Measurements from ENCODE around the gene NLN. TPM values are rescaled to one million over a fixed set of nuclear protein-coding genes. Genes with fewer than 3 reads are reported as not detected.
"Not testable (repeated sequence)": the region's sequence is repeated elsewhere in the genome, so short reads cannot be mapped to it uniquely, and the experiment has no call there.

NLN gene
- total RNA-seq, 1 donor from 2014 or later, result 14.8 TPM

DNA sequence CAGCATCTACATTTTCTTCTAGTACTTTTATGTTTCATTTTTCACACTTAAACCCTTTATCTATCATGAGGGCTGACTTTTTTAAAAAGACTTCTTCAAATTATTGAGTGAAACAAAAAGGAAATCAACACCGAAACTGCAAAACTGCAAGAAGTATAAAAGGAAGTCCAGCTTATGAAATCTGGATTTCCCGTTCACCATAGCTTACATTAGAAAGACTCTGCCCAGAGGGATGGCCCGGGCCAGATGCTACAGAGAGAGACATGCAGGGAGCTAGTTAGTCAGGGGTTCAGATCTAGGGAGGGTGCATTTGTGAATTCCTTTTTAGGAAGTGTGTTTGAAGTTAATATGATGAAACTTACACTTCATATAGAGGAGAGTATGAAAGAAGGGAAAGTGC is 10.0 kb downstream of the NLN start:
- DNase-seq (ENCODE audit: low spot score), result not testable (repeated sequence)

DNA sequence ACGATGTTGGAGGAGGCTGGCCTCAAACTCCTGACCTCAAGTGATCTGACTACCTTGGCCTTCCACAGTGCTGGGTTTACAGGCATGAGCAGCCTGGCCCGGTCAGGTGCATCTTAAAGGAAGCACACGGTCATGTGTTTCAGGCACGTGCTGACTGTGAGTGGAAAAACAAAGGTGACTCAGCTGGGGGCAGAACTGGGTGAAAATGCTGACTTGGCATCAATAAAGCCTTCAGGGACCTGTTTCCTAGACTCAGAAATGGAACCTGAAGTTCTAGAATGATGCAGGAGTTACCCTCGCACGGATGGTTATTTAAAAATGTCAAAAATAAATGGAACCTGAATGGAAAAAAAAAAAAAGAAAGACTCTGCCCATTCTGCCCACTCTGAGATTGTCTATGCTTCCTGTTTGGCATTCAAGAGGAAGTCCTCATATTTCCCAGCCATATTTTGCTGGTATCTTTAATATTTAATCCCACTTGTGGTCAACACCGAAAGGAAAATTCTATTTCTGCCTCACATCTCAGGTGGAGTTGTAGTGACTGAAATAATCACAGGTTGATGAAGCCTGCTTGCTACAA is 12.3 kb downstream of the NLN start:
- not testable (repeated sequence) for DNase-seq (ENCODE audit: low spot score)

DNA sequence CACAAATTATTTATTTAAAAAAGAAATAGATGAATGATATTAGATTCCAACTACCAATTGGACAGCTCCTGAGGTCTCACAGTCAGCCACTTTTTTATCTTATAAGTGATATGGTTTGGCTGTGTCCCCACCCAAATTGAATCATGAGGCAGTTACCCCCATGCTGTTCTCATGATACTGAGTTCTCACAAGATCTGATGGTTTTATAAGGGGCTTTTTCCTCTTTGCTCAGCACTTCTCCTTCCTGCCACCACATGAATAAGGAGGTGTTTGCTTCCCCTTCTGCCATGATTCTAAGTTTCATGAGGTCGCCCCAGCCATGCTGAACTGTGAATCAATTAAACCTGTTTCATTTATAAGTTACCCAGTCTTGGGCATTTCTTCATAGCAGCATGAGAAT is 12.9 kb downstream of the NLN start:
- DNase-seq (ENCODE audit: low spot score), result no peak

DNA sequence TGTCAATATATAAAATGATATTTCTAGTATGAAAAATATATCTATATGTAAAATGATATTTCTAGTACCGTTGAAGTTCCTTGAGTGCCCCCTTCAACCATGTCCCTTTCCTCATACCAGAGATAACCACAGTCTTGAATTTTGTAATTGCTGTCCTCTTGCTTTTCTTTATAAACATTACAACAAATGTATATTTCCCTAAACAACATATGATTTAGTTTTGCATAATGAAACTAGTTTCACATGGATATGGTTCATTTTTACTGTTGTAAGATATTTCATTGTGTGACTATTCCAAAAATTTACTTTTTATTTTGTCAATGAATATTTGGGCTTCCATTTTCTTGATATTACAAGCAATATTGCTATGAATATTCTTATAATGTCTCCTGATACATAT is 14.0 kb downstream of the NLN start:
- no peak for DNase-seq (ENCODE audit: low spot score)

DNA sequence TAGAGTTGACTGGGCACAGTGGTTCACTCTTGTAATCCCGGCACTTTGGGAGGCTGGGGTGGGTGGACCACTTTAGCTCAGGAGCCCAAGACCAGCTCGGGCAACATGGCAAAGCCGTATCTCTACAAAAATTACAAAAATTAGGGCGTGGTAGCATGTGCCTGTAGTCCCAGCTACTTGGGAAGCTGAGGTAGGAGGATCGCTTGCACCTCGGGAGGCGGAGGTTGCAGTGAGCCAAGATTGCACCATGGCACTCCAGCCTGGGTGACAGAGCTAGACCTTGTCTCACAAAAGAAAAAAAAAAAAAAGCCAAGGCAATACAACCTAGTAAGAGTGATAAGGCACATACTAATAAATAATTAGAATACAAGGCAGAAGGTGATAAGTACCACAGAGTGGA is 15.8 kb downstream of the NLN start:
- DNase-seq (ENCODE audit: low spot score), result no peak

DNA sequence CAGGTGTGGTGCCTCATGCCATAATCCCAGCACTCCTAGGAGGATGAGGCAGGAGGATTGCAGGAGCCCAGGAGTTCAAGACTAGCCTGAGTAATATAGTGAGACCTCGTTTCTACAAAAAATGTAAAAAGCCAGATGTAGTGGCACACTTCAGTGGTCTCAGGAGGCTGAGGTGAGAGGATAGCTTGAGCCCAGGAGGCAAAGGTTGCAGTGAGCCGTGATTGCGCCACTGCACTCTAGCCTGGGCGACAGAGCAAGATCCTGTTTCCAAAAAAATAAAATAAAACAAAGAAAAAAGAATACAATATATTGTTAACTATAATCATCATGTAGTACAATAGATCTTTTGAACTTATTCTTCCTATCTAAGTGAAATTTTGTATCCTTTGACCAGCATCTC is 16.3 kb downstream of the NLN start:
- no peak for DNase-seq (ENCODE audit: low spot score)

DNA sequence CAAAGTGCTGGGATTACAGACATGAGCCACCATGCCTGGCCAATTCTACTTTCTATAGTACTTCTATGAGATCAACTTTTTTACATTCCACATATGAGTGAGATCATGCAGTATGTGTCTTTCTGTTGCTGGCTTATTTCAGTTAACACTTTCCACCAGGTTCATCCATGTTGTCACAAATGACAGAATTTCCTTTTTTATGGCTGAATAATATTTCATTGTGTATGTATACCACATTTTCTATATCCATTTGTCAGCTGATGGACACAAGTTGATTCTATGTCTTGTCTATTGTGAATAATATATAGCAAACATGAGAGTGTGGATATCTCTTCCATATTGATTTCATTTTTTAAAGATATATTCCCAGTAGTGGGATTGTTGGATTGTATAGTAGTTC is 17.2 kb downstream of the NLN start:
- DNase-seq (ENCODE audit: low spot score), result no peak

DNA sequence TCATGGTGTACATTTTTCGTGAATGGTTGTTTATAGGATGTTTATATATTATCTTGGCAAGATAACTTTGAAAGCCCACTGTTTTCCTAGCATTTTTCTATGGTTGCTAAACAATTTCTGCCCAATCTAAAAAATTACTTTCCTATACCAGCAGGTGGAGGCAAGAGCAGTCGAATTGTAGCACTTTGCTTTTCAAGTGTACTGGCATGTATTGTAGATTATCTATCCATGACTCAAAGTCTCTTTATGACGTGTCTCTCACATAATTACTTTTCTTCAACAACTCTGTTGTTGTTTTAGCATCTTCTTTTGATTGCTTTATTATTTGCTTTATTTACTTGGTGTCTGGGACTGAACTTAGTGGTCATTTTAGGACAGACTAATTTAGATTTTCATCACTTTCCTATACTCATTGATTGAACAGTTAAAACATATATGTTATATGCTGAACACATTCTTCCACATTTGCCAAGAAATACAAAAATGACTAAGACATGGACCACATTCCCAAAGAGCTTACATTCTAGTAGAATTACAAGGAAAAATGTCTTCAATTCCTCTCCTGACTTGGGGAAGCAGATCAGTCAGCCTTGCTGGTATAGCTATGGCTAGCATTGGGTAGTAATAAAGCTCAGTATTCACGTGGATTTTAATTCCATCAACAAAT is 20.7 kb downstream of the NLN start:
- DNase-seq (ENCODE audit: low spot score), result no peak

DNA sequence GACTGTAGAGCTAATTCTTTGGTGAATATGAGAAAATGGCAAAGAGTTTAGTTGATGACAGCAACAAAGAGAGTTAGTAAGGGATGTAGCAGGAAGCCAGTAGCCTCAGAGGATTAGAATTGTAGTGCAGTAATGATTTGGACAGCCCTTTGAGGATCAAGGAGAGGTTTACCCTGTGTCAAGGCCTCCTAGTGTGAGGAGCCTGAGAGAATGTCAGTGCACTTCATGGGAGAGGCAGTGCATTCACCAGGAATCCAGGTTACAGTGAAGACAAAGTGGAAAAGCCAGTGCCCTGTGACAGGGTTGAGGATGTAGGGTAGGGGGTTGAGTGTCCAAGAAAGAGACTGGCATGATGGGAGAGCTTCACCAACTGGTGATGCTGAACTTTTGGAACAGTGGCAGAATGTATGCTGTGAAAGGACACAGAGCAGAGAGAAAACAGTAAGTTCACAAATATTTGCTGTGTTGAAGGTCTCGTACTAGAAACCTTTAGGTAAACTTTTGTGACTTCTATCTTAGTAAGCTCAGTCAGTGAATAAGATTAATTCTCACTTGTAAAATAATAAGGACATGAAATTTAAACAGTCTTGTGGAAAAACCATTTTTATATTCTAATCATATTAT is 27.3 kb downstream of the NLN start:
- DNase-seq (ENCODE audit: low spot score), result no peak

DNA sequence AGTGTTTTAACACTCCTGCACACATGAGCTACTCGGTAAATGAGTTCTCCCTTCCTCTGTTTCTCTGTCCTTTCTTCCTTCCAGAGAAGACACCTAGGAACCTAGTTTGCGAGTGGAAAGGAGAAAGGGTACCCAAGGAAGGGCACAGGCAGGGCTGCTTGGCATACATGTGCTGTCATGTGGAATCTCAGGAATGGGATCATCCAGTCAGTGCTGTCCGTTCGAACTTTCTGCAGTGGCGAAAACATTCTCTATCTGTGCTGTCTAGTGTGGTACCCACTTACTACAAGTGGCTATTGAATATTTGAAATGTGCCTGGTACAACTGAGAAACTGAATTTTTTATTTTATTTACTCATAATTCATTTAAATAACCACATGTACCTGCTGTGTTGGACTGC is 28.0 kb downstream of the NLN start:
- no peak for DNase-seq (ENCODE audit: low spot score)

DNA sequence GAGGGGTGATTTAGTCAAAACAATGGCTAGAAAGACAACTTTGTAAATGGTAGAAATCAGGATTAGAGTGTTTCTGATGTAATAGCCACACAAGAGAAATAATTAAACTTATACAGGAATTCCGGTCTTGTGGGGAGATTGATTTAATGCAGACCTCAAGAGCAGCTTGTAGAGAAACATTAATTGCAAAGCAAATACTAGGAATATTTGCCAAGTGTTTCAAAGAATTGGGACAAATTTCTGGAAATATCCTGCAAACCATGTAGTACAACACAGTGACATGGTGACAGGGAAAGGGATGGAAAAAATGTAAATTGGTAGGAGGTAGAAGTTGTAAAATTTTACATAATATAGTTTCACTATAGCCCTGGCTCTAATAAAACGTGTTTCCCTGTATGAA is 28.9 kb downstream of the NLN start:
- no peak for DNase-seq (ENCODE audit: low spot score)

DNA sequence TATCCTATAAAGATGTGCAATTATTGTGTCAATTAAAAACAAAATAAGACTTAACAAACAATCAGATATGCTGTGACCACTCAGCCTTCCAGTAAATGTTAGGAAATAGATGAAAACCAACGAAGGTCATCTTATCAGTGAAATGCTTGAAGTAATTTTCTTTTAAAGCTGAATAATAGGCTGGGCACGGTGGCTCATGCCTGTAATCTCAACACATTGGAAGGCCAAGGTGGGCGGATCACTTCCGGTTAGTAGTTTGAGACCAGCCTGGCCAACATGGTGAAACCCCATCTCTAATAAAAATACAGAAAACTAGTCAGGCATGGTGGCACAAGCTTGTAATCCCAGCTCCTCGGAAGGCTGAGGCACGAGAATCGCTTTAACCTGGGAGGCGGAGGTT is 31.2 kb downstream of the NLN start:
- no peak for DNase-seq (ENCODE audit: low spot score)

DNA sequence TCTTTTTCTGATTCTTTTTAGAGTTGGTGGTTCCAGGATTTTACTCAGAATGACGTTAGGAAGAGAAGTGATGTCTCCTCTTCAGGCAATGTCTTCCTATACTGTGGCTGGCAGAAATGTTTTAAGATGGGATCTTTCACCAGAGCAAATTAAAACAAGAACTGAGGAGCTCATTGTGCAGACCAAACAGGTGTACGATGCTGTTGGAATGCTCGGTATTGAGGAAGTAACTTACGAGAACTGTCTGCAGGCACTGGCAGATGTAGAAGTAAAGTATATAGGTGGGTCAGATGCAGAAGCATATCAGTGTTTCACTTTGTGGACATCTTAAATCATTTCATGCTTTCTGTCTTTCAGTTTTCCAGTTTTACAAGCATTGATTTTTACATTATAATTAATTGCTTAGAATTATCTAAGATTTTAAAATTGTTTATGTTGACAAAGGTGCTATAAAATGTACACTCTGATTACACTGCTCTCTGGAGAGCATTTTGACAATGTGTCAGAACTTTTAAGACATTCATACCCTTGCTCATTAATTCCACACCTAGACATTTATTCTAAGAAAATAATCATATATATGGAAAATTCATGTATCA is 36.6 kb downstream of the NLN start:
- DNase-seq (ENCODE audit: low spot score), result no peak

DNA sequence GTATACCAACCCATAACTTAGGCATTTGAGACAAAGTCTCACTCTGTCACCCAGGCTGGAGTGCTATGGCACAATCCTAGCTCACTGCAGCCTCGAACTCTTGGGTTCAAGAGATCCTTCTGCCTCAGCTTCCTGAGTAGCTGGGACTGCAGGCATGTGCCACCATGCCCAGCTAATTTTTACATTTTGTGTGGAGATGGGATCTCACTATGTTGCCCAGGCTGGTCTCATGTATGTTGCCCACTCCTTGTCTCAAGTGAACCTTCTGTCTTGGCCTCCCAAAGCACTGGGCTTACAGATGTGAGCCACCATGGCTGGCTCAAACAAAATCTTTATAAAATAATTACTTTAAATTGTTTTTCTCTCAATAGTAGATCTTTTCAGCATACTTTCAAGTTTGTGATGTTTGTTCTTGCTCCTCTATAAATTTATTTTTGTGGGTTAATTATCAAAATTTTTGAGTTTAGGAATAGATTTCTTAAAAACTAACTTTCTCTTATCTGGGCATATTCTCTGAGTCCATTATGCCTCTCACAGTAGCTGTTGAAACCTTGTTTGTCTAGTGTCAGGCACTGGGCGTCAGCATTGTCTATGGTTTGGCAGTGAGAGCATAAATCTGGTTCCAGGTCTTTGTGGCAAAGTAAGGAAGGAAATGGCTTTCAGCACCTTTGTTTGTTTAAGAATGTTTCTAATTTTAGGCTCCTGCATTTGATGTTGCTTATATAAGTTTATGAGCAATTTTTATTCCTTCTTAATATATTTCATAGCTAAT is 38.7 kb downstream of the NLN start:
- peak; percentile 54 for DNase-seq (ENCODE audit: low spot score)

DNA sequence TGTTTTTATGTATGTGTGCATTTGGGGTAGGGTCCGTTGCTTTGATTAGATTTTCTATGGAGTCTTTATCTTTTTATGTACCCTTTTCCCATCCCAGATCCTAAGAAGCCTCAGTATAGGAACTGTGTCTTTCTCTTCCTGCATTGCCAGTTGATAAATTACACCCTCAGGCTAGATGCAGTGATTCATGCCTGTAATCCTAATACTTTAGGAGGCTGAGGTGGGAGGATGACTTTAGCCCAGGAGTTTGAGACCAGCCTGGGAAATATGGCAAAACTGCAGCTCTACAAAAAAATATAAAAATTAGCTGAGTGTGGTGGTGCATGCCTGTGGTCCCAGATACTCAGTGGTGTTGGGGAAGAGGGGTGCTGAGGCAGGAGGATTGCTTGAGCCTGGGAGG is 40.2 kb downstream of the NLN start:
- DNase-seq (ENCODE audit: low spot score), result no peak

DNA sequence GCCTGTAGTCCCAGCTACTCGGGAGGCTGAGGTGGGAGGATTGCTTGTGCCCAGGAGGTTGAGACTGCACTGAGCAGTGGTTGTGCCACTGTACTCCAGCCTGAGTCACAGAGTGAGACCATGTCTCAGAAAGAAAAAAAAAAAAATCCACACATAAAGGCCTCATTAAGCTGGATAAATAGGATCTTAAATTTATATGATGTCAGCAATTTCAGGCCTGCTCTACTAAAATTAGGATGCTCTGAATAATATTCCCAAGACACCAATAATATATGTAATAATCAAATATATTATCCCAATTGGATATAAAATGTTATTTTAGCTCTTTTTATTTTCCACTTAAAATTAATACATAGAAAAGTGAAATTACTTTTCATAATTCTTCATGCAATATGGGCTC is 43.6 kb downstream of the NLN start:
- no peak for DNase-seq (ENCODE audit: low spot score)

DNA sequence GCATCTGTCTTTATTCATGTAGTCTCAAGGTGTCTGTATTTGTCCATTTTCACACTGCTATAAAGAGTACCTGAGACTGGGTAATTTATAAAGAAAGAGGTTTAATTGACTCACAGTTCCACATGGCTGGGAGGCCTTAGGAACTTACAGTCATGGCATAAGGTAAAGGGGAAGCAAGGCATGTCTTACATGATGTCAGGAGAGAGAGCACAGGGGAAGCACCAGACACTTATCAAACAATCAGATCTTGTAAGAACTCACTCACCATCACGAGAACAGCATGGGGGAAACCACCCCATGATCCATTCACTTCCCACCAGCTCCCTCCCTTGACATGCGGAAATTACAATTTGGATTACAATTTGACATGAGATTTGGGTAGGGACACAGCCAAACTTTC is 44.2 kb downstream of the NLN start:
- DNase-seq (ENCODE audit: low spot score), result no peak

DNA sequence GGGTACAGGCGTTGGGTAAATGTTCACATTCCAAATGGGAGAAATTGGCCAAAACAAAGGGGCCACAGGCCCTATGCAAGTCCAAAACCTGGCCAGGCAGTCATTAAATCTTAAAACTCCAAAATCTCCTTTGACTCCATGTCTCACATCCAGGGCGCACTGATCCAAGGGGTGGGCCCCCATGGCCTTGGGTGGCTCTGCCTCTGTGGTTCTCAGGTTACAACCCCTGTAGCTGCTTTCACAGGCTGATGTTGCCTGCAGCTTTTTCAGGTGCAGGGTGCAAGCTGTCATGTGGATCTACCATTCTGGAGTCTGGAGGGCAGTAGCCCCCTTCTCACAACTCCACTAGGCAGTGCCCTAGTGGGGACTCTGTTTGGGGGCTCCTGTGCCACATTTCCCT is 44.8 kb downstream of the NLN start:
- no peak for DNase-seq (ENCODE audit: low spot score)

DNA sequence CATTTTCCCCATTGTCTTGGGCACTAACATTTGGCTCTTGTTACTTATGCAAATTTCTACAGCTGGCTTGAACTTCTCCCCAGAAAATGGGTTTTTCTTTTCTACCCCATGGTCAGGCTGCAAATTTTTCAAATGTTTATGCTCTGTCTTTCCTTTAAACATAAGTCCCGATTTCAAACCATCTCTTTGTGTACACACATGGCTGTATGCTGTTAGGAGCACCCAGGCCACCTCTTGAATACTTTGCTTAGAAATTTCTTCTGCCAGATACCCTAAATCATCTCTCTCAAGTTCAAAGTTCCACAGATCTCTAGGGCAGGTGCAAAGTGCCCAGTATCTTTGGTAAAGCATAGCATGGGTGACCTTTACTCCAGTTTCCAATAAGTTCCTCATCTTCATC is 45.6 kb downstream of the NLN start:
- no peak for DNase-seq (ENCODE audit: low spot score)

DNA sequence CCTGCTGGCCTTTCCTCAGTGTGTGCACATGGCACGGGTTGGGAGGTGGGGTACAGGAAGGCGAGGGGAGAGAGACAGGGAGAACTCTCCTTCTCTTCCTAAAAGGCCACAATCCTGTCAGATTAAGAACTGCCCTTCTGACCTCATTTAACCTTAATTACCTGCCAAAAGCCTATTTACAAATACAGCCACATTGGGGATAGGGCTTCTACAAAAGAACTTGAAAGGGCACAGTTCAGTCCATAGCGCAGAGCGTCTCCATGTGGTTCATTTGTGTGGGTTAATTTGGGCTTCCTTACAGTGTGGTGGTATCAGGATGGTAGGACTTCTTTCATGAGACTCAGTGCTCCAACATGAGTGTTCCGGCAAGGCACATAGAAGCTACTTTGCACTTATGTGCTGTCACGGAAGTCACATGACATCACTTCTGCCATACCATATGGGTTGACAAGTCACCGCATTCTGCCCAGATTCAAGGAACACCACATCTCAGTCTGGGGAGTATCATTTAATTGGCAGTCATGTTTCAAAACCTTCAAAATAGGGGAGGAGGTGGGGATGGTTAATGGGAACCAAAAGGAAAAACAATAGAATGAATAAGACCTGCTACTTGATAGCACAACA is 46.8 kb downstream of the NLN start:
- no peak for DNase-seq (ENCODE audit: low spot score)

DNA sequence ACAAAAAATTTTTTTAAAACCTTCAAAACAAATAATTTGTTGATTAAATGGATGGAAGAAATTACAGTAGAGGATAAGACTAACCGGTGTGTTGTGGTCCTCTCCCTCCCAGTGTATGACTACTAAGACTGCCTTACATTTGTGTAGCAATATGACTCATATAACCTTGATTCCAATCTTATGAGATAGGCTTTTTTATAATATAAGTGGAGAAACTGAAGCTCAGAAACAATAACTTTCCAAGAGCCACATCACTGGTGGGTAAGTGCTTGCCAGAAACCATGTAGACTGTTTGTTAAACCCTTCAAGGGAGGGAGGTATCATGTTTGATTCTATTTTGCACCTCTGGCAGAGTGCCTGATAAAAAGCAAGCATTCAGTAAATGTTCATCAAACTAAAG is 47.5 kb downstream of the NLN start:
- no peak for DNase-seq (ENCODE audit: low spot score)

DNA sequence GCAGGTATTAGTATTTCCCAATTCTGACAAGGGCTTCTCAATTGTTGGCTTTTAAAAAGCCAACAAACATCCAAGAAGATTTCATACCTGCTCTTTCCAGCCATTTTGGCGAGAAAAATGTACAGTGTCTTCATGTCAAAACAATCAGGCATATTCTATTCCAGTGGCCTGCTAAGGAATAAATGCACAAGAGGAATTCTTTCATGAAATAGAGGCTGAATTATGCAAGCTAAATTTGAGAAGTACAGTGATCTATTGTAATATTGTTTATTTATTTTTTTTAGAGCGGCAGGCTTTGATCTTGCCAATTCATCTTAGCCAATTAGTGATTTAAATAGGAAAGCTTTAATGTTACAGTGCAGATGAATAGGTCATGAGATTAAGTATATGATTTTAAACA is 49.3 kb downstream of the NLN start:
- no peak for DNase-seq (ENCODE audit: low spot score)

Data from mucosa of gallbladder (tissue), 1 donor.